PC-3 (cell line): ENCODE results near the gene IQSEC1.

ENCODE experiments used
- EZH2phosphoT487 ChIP-seq: fragments of 300-600 bp; sonication (generic); IDR thresholded peaks from 2 replicates; pipeline ENCODE4 v1.6.1; 2018; ENCODE audit warnings: mild to moderate bottlenecking, antibody characterized with exemption, low read length, borderline replicate concordance
- TF ChIP-seq, protein P1 (sequence below): fragments of 300-600 bp; sonication (generic); conservative IDR thresholded peaks from 2 replicates; pipeline ENCODE4 v1.5.1; 2017; ENCODE audit warnings: antibody characterized with exemption, low read depth, mild to moderate bottlenecking, low read length

DNA sequence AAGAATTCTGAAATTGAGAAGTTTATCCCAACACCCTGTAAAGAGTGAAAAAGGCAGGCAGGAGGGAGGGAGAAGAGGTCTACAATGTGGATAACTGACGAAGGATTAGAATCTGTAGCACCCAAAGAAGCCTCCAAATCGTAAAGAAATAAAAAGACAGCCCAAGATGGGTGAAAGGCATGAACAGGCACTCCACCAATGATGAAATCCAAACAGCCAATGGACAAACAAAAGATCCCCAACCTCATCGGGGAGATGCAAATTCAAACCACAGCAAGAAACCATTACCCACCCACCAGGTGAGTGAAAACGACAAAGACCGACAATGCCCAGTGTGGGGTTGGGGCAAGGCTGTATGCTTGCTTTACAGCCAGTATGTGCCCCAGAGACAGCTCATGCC, 85.6 kb downstream of the IQSEC1 start:
- TF ChIP-seq, protein P1, sequence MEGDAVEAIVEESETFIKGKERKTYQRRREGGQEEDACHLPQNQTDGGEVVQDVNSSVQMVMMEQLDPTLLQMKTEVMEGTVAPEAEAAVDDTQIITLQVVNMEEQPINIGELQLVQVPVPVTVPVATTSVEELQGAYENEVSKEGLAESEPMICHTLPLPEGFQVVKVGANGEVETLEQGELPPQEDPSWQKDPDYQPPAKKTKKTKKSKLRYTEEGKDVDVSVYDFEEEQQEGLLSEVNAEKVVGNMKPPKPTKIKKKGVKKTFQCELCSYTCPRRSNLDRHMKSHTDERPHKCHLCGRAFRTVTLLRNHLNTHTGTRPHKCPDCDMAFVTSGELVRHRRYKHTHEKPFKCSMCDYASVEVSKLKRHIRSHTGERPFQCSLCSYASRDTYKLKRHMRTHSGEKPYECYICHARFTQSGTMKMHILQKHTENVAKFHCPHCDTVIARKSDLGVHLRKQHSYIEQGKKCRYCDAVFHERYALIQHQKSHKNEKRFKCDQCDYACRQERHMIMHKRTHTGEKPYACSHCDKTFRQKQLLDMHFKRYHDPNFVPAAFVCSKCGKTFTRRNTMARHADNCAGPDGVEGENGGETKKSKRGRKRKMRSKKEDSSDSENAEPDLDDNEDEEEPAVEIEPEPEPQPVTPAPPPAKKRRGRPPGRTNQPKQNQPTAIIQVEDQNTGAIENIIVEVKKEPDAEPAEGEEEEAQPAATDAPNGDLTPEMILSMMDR = no peak
- no peak for TF ChIP-seq EZH2phosphoT487
